Right lobe of liver (tissue), 6 donors: ENCODE data around the gene SYNGR3. TPM values are rescaled to one million over a fixed set of nuclear protein-coding genes. Genes with fewer than 3 reads are reported as not detected.
"Not testable (repeated sequence)": the region's sequence is repeated elsewhere in the genome, so short reads cannot be mapped to it uniquely, and the experiment has no call there.

ENCODE experiments used
- ATAC-seq, 4 donors: fragments of 200-7000 bp; cut with Tn5 transposase; one replicate each; pipeline ENCODE4 v1.9.1; 2020; ENCODE audit warnings: mild to moderate bottlenecking in 4 of 4, moderate library complexity in 4 of 4
- DNase-seq, 3 donors: peaks; one replicate each; pipeline ENCODE4 v3.0.0-alpha.2; 2020
- H3K27ac ChIP-seq, 3 donors: fragments of 200-600 bp; one replicate each; pipeline ENCODE4 v1.8.0; 2022
- H3K27me3 ChIP-seq, 2 donors: fragments of 200-600 bp; one replicate each; pipeline ENCODE4 v1.8.0; 2022
- H3K36me3 ChIP-seq, 4 donors: fragments of 200-600 bp; sonication (generic) in 1 of 4; one replicate each; pipeline versions ENCODE4 v1.5.1 to v1.8.0; 2017 to 2022; ENCODE audit warnings: control low read depth in 1 of 4
- H3K4me1 ChIP-seq, 4 donors: fragments of 200-600 bp; sonication (generic) in 1 of 4; one replicate each; pipeline versions ENCODE4 v1.5.1 to v1.8.0; 2017 to 2022; ENCODE audit warnings: control low read depth in 1 of 4
- H3K4me3 ChIP-seq, 3 donors: fragments of 200-600 bp; one replicate each; pipeline ENCODE4 v1.8.0; 2022
- H3K9me3 ChIP-seq, 4 donors: fragments of 200-600 bp; sonication (generic) in 1 of 4; one replicate each; pipeline versions ENCODE4 v1.5.1 to v1.8.0; 2017 to 2022; ENCODE audit warnings: control low read depth in 1 of 4
- POLR2A ChIP-seq: fragments of 450-650 bp; IDR thresholded peaks from one replicate; pipeline ENCODE4 v1.6.1; 2017; ENCODE audit warnings: antibody characterized with exemption, mild to moderate bottlenecking
- WGBS: methylation state at CpG from one replicate; pipeline ENCODE4 v1.1.6; 2018; ENCODE audit warnings: low coverage, low lambda C conversion rate; ENCODE audit not compliant: insufficient coverage; ENCODE audit errors: missing lambda C conversion rate; 5-methylcytosine and 5-hydroxymethylcytosine counted together
- intact Hi-C, 2 donors: fragments of 100-400 bp; cut with DNase I; formaldehyde crosslinking; loops; one replicate each; pipeline versions ENCODE4 v1.11.2 to v1.14.1; 2022
- total RNA-seq, 6 experiments: library from RNA; depleted of rRNA in 2 of 6; stranded (reverse); fragments of >200 nt in 2 of 6; fragmentation: NEBNext Ultra II Directional in 3 of 6; extraction: Animal tissue kit (Norgen Biotek cat#: 25700) in 3 of 6; gene quantifications; one replicate each; pipeline versions ENCODE4 v1.1.0 to v1.2.4, GENCODE V29; 2016 to 2023
- TF ChIP-seq, protein P1 (sequence below), 4 donors: fragments of 200-600 bp in 3 of 4; fragments of 450-650 bp in 1 of 4; IDR thresholded peaks; one replicate each; pipeline versions ENCODE4 v1.5.1 to v1.8.0; 2016 to 2022; ENCODE audit warnings: antibody characterized with exemption in 4 of 4, mild to moderate bottlenecking in 2 of 4
- donor health status: DM: no; HTN: yes; CAD: no.
- donor health status: DM: no; HTN: no; CAD: no.
- donor health status: DM: no; HTN: no; CAD: no.
- donor health status: DM: no; HTN: yes; CAD: no.
- donor health status: DM: no; HTN: yes; CAD: no.

The SYNGR3 gene
- total RNA-seq, 6 experiments from 2014 or later = 0.22 TPM; not detected in 5

GRCh38 chr16:1958715-1959268 is 31.0 kb upstream of the SYNGR3 start:
- peaks cover 0 to 28% (median 4%) of the 10 kb centered on the region in 4 donors for H3K36me3 ChIP-seq
- no peak for TF ChIP-seq POLR2A
- TF ChIP-seq, protein P1, sequence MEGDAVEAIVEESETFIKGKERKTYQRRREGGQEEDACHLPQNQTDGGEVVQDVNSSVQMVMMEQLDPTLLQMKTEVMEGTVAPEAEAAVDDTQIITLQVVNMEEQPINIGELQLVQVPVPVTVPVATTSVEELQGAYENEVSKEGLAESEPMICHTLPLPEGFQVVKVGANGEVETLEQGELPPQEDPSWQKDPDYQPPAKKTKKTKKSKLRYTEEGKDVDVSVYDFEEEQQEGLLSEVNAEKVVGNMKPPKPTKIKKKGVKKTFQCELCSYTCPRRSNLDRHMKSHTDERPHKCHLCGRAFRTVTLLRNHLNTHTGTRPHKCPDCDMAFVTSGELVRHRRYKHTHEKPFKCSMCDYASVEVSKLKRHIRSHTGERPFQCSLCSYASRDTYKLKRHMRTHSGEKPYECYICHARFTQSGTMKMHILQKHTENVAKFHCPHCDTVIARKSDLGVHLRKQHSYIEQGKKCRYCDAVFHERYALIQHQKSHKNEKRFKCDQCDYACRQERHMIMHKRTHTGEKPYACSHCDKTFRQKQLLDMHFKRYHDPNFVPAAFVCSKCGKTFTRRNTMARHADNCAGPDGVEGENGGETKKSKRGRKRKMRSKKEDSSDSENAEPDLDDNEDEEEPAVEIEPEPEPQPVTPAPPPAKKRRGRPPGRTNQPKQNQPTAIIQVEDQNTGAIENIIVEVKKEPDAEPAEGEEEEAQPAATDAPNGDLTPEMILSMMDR (IDR thresholded peaks at IDR 0.05) = no peak
- intact Hi-C loops = no loop called here
- peaks cover 0 to 17% (median 2%) of the 10 kb centered on the region in 4 donors for H3K4me1 ChIP-seq
- no peaks in the 10 kb centered on the region for H3K27me3 ChIP-seq
- H3K9me3 ChIP-seq = no peaks in the 10 kb centered on the region
- no peak overlapping the region for H3K27ac ChIP-seq
- ATAC-seq (peak in 3 of 4 donors; percentile 2 to 21 (median 2)), DNase-seq (peak in 2 of 3 donors; percentile 51 to 68)
- 8% methylated on average over 5 of the region's 14 CpGs for WGBS
- peak overlapping the region in 2 of 3 donors; percentile 77 to 99 for H3K4me3 ChIP-seq

GRCh38 chr16:1959269-1960039 is 30.3 kb upstream of the SYNGR3 start, which contains the start of gene NDUFB10:
NDUFB10 (plus strand) TSS chr16:1959538; CDS start chr16:1959625, 87 bp downstream.
- Histone ChIP-seq H3K4me1 (peaks cover 0 to 19% (median 2%) of the 10 kb centered on the region in 4 donors), H3K27me3 (no peaks in the 10 kb centered on the region), H3K27ac (peak within 1 kb of the TSS; percentile 65 to 81 (median 79)), H3K9me3 (no peaks in the 10 kb centered on the region), H3K4me3 (peak within 1 kb of the TSS; percentile 77 to 99 (median 99)), H3K36me3 (peaks cover 0 to 28% (median 4%) of the 10 kb centered on the region in 4 donors)
- intact Hi-C loops = no loop called here
- ATAC-seq (peak; percentile 93 to 98 (median 96)), DNase-seq (peak; percentile 96)
- 0% methylated on average over 6 of the region's 79 CpGs for WGBS
- TF ChIP-seq, protein P1 (IDR thresholded peaks at IDR 0.05) = peak; percentile 51 to 89 (median 84)
- peak; percentile 97 for TF ChIP-seq POLR2A

GRCh38 chr16:1960665-1961630 is 28.8 kb upstream of the SYNGR3 start:
- Histone ChIP-seq H3K27ac (no peak overlapping the region), H3K4me3 (peak overlapping the region in 2 of 3 donors; percentile 77 to 99), H3K9me3 (no peaks in the 10 kb centered on the region), H3K4me1 (peaks cover 0 to 24% (median 4%) of the 10 kb centered on the region in 4 donors), H3K36me3 (peaks cover 0 to 28% (median 4%) of the 10 kb centered on the region in 4 donors), H3K27me3 (no peaks in the 10 kb centered on the region)
- 32% methylated on average over 11 of the region's 20 CpGs for WGBS
- DNase-seq (no peak), ATAC-seq (no peak)
- intact Hi-C loops = no loop called here
- TF ChIP-seq, protein P1 (IDR thresholded peaks at IDR 0.05) = no peak
- TF ChIP-seq POLR2A = no peak

GRCh38 chr16:1961651-1962067 is 28.1 kb upstream of the SYNGR3 start:
- Histone ChIP-seq H3K4me1 (peaks cover 0 to 27% (median 4%) of the 10 kb centered on the region in 4 donors), H3K36me3 (peaks cover 0 to 28% (median 4%) of the 10 kb centered on the region in 4 donors), H3K4me3 (no peak overlapping the region), H3K27me3 (no peaks in the 10 kb centered on the region), H3K9me3 (no peaks in the 10 kb centered on the region), H3K27ac (no peak overlapping the region)
- ATAC-seq = no peak
- intact Hi-C loops = no loop called here
- no peak for DNase-seq
- TF ChIP-seq POLR2A = no peak
- TF ChIP-seq, protein P1 (IDR thresholded peaks at IDR 0.05) = no peak
- 70% methylated on average over 4 of the region's 6 CpGs for WGBS

DNA sequence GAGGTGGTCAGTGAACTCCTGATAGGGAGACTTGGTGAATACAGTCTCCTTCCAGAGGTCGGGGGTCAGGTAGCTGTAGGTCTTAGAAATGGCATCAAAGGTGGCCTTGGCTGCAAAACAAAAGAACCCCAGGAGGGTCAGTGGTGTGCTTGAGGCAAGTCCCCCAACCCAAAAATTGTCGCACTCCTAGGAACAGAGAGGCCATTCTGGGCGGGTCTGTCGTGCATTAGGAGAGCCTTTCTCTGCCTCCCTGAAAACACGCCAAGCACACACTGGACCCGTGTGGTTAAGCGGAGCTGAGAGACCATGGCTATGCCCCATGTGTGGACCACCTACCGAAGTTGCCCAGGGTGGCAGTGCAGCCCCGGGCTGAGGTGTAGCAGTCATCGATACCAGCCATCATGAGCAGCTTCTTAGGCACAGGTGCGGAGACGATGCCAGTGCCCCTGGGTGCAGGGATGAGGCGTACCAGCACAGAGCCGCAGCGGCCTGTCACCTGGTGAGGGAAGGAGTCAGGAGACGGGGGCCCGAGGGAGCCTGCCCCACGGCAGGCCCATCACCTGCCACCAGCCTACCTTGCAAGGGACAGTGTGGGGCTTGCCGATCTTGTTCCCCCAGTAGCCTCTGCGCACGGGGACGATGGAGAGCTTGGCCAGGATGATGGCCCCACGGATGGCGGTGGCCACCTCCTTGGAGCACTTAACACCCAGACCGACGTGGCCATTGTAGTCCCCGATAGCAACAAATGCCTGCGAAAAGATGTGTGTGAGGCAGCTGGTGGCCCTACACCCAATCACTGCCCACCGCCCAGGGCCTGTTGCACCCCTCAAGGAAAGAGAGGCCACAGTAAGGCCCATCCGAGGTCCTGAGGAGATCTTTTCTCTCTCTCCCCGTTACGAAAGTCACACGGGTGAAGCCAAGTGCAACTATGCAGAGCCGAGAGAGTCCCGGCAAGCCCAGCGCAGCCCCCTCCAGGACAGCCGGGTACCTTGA is 27.3 kb upstream of the SYNGR3 start:
- DNase-seq, intact Hi-C loops, H3K27me3 ChIP-seq, H3K9me3 ChIP-seq, ATAC-seq, H3K27ac ChIP-seq, H3K4me3 ChIP-seq: not testable (repeated sequence)
- Histone ChIP-seq H3K4me1 (peaks cover 0 to 27% (median 4%) of the 10 kb centered on the region in 4 donors), H3K36me3 (peaks cover 0 to 28% (median 4%) of the 10 kb centered on the region in 4 donors)
- WGBS = 86% methylated on average over 8 of the region's 37 CpGs
